ENCODE results near the gene OSM.
"Not testable (repeated sequence)": the region's sequence is repeated elsewhere in the genome, so short reads cannot be mapped to it uniquely, and the experiment has no call there.

OSM gene

DNA sequence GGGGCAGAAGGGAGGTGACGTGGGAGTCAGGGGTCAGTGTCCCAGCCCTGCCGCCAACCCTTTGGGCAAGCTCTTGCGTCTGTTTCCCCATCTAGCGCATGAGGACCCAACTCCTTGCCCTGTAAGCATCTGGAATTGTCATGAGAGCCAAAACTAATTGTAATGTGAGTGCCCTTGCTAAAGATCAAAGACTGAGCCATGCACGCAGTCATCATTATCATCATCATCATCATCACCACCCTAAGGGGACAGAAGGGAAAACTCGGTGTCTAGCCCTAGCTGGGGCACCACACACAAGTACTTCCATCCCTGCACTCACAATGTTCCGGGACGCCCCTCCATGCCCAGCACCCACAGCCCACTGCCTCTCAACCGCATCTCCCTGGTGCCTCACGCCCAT, 22.6 kb downstream of the OSM start:
- DNase-seq (ENCODE audit: low spot score) = no peak

DNA sequence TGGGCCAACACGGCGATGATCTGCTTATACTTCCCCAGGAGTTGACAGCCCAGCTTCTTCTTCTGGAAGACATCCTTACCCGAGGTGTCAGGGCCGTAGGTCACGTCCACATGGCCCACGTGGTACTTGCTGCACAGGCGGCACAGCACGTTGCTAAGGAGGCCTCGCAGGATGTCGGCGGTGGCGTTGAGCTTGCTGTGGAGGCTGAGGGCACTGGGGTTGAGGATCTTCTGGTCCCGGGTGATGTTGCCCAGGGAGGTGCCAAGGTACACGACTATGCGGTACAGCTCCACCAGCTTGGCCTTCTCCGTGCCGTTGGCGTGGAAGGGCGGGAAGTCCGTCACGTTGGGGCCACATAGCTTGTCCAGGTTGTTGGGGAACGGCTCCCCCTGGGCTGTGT, 23.0 kb downstream of the OSM start:
- no peak for DNase-seq (ENCODE audit: low spot score)

DNA sequence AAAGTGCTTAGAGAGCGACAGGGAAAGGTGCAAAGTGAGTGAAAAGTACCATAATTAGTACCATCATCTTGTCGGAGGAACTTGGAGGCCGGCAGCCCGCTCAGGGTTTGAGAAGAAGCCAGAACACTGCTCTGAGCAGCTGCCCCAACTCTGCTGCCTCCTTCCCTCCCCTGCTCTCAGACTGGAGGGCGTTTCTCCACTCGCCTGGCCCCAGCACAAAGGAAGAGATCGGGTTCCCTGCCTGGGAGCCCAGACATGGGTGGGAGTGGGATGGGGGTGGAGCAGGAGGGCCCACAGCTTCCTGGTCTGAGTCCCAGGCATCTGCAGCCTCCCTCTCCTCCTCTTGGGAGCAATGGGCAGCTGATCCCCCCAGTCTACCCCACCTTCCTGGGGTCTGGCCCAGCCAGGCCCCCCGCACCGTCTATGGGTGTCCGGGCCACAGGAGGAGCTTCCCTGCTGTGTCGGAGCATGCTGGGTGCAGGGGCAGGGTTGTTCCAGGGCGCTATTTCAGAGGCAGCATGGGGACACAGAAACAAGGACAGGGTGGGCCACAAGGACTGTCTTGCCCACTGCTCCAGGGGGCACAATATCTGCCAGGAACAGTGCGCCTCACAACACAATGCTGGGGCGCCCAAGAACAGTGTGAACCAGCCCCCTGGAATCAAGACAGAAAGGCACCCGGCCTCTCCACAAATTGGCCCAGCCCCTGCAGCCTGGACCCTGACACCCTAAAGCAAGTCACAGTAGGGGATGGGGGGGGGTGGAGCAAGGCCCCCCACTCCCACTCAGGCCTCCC, 24.9 kb downstream of the OSM start:
- no peak for DNase-seq (ENCODE audit: low spot score)

DNA sequence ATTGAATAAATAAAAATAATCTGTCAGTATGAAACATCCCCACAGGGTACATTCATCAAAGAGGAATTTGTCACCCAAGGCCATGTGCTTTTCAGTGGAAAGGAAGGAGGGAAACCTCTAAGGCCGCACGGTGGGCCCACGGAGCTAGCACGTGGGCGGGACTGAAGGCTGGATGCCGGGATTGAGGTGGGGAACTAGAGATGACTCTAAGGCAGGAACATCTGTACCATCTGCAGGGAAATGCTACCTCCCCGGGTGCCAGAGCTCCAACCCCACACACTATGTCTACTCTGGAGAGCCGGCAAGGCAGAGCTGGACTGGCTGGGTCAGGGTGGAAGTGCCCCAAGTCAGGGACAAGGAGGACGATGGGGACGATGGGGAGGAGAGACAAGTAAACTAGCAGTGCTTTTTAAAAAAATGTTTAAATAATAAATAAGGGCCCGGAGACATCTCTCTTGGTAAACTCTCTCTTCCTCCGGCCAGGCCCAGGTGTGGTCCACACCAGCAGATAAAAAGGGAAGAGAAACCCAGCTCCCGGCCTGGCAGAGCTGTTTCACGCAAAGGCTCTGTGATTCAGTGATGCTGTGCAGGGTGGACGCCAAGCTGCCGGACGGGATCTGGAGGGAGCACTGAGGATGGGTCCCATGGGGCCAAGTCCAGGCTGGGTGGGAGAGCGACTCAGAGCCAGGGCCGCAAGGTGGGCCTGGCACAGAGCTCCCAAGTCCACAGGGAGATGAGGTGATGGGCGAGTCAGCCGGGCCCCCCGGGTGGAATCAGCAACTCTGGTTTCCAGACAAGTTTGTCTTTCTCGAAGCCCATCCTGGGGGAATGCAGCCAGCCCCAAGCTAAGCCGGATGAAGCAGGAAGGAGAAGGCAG, 25.9 kb downstream of the OSM start:
- DNase-seq (ENCODE audit: low spot score) = peak; percentile 61

DNA sequence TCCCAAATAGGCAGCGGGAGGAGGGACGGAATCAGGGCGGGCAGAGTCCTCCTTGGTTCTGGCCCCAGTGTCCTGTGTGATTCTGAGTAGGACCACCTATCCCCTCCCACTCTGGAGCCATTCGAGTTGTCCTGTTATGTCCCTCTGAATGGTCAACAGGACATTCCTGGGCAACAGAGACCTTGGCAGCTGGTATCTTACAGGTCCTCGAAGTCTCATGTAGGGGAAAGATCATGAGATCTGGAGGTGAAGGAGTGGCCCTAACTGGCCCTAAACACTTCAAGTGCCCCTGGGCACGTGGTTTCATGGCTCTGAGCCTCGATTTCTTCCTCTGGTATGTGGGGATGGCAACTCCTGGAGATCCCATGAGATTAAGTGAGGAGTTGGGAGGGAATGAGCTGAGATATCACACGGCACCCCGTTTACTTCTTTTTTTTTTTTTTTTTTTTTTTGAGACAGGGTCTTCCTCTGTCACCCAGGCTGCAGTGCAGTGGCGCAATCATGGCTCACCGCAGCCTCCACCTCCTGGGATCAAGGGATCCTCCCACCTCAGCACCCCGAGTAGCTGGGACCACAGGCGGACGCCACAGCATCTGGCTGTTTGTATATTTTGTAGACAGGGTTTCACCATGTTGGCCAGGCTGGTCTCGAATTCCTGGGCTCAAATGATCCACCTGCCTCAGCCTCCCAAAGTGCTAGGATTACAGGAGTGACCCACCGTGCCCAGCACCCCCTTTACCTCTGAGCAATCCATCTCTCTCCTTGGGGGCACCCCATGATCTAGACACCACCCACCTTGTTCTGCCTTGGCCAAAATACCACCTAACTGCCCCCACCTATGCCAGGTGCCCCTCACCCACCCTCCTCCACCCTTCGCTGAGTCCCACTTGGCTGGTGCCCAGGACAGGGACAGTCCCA, 26.9 kb downstream of the OSM start:
- DNase-seq (ENCODE audit: low spot score) = no peak

DNA sequence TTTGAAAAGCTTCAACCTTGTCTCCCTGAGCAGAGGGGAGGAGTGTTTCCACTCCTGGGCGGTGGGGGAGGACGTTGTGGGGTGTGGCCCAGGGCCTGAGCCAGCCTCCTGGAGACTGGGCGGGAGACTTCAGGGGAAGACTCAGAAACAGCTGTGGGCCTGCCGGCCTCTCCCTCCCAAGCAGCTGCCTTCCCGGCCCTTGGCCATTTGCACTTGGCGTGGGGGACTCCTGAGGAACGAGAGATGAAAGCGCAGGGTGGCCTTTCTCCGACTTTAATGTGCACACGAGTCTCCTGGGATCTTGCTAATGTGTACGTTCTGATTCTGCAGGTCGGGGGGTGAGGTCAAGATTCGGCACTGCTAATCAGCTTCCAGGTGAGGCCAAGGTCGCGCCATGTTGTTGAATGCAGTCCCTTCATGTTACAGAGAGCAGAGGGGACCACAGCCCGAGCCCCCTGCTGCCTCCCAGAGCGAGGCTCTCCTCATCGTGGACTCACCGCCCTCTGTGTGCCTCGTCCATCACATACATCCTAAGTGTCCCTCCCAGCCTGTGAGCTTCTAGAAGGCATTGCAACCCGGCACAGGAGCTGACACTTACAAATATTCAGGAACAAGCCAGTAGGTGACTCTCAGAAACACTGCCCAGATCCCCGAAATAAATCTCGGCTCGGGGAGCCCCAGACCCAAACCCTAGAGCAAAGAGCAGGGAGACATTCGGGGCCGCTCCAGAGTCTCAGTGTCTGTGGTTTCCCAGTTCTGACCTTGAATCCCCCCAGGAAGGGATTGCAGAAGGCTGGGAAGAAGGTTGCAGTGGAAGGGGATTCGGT, 27.8 kb downstream of the OSM start:
- DNase-seq (ENCODE audit: low spot score) = no peak

DNA sequence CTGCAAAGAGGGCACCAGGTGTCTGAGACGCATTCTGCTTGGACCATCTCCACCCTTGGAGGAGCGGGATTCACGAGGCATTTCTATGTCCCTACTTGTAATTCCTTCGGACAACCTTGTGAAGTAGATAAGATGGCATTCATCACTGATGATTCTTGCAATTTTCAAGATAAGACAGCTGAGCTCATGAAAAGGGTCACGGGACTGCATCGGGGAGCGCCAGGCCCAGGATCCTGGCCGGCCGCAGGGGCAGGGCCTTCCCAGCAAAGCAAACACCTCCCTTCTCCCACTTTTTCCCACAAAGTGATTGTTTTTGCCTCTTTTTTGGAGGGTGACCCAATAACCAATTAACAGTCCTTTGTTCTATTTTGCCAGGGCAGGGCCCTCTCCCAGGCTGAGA, 28.5 kb downstream of the OSM start:
- DNase-seq (ENCODE audit: low spot score) = no peak

DNA sequence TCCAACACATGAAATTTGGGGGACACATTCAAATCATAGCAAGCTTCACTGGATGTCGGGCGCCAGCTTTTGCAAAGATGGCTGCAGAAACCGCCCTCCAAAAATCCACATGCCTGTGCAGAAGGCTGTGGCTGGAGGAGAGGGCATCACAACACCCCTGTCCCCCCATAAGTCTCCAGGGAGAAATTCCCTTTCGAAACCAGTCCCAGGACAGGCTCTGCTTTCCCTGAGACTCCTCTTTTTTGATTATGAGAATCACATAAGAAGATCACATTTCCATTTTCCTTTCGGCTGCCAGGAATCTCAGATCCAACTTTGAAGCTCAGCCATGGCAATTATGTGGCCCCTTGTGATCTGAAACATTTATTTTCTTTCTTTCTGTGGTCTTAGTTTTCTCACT, 29.8 kb downstream of the OSM start:
- no peak for DNase-seq (ENCODE audit: low spot score)

DNA sequence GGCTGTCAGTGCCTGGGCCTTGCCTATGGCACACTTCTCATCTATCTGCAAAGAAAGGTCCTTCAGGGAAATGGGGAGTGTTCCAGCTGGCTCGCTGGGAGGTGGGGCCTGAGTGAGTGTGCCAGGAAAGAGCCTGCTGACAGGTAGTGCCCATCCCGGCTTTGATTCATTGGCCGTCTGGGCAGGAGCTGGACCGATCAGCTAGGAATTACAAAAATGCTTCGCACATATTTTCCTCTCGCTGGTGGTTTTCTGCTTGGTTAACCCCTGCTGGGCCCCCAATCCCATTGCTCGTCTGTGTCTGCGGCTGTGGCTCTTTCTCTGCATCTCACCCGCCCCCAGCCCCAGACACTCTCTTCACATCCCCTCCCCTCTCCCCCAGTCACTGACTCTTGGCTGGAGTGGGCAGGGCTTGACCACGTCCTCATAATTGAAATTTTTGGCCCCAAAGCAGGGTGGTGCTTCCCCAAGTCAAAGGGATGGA, 30.9 kb downstream of the OSM start:
- DNase-seq (ENCODE audit: low spot score) = no peak

DNA sequence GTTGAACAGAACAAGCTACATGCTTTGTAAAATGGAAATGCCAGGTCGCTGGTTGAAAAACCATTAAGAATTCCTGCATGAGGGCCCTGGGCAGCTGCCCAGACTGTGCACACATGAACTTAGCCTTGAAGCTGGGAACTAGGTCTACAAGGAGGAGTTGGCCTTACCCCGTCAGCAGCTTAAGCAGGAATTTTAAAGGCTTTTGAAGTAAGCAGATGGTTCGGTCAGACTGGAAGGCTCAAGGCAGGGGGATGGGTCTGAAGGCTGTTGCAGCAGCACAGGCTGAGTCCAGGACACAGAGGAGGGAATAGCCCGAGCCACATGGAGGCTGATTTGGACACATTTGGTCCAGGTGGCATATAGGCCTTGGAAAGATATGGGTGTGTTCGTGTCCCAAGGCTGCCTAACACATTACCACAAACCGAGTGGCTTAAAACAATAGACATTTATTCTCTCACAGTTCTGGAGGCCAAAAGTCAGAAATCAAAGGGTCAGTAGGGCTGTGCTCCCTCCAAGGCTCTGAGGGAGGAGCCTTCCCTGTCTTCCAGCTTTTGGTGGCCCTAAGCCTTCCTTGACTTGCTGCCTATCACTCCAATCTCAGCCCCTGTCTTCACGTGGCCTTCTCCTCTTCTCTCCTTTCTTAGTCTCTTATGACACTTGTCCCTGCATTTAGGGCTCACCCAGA, 31.7 kb downstream of the OSM start:
- no peak for DNase-seq (ENCODE audit: low spot score)

DNA sequence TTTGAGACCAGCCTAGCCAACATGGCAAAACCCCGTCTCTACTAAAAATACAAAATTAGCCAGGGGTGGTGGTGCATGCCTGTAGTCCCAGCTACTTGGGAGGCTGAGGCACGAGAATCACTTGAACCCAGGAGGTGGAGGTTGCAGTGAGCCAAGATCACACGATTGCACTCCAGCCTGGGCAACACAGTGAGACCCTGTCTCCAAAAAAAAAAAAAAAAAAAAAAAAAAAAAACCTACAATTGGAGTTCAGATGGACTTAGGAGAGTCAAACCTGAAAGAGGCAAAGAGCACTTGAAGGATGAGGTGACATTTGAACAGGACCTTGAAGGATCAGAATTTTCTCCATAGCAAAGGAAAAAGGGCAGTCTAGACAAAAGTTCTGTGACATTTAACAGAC, 32.3 kb downstream of the OSM start:
- not testable (repeated sequence) for DNase-seq (ENCODE audit: low spot score)

DNA sequence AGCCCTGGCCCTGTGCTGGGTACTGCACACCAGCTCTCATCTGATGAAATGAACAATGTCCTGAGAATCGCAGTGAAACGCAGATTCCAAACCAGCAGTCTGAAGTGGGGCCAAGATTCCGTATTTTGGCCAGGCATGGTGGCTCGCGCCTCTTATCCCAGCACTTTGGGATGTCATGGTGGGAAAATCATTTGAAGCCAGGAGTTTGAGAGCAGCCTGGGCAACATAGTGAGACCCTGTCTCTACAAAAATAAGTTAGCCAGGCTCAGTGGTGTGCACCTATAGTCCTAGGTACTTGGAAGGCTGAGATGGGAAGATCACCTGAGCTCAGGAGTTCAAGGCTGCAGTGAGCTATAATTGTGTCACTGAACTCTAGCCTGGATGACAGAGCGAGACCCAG, 33.1 kb downstream of the OSM start:
- no peak for DNase-seq (ENCODE audit: low spot score)

DNA sequence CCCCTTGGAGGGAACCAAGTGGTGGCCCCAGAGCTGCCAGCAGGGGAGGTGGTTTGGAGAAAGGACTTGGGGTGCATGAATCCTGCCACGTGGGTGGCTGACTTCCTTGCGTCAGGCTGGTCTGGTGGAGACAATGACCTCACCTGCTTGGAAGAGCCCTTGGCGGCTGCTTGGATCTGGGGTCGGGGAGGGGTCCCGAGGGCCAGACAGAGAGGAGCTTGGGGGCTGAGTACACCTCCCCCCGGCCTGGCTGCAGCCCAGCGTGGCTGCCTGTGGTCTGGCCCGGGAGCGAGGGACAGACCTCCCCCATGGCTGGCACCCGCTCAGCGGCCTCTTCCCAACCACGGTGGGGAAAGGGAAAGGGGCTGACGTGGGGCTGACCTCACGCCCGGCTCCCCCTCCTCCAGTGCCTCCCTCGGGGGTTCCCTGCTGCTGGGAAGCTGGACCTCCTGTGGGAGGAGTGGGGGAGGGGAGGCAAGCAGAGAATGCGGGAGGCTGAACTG, 33.9 kb downstream of the OSM start:
- DNase-seq (ENCODE audit: low spot score) = no peak

DNA sequence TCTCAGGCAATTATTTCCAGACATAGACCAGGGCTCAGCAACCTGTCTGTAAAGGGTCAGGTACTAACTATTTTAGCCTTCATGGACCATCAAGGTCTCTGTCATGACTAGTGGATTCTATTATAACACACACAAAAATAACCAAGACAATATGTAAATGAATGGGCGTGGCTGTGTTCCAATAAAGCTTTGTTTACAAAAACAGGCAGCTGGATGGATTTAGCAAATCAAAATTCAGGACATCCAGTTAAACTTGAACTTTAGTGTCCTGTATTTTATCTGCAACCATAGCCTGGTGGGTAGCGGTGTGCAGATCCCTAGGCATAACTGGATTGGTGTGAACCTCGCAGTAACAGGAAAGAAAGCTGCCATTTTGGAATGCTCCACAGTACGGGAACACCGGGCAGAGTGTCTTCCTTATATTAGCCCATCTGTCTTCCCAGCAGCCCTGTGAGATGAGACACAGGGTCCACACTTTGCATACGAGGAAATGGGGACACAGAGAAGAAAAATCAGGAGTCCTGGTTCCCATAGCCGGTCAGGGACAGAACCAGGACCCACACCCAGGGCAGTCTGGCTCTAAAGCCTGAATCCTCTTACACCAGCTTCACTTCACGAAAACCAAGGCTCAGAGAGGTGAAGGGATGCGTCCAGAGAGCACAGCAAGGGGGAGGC, 35.7 kb downstream of the OSM start:
- DNase-seq (ENCODE audit: low spot score) = no peak

DNA sequence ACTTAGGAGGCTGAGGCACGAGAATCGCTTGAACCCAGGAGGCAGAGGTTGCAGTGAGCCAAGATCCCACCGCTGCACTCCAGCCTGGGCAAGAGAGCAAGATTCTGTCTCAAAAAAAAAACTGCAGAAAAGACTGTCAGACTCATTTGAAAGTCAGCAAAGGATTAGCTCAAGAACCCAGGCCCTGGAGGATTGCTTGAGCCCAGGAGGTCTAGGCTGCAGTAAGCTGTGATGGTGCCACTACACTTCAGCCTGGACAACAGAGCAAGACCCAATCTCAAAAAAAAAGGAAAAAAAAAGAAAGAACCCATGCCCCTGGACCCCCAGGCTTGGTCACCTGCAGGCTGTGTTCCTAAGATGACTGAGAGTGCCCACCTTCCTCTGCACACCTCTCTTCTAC, 36.3 kb downstream of the OSM start:
- no peak for DNase-seq (ENCODE audit: low spot score)

DNA sequence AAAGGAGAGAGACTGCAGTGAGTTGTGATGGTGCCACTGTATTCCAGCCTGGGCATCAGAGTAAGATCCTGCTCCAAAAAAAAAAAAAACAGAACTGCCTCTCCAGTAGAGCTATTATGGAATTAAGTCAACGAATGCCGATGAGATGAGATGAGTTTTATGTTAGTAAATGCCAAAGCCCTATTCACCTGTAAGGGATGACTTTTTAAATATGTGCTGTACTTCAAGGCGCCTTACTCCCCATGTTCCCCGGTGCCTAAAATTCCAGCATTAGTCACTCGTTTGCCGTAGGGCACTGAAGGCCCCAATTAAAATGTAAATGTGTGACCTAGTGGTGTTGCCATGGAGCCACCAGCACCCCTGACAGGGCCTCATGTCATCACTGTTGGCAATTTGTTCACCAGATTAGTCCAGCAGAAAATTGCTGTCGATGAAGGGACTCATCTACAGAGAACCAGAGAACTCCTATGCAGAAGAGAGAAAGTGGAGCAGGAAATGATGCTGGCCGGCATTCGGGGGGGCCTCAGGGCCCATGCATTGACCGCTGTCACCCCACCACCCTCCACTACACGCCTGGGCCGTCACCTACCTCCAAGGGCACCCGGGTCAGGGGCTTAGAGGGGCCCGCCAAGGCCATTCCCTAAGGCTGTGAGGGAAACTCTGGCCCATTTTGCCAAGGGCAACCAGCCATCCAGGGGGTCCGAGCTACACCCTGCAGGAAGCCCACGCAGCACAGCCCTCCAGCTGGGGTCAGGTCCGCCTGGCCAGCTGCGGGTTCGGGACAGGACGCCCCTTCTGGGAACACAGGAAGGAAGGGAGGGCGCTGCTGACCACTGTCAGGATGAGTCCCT, 37.9 kb downstream of the OSM start:
- no peak for DNase-seq (ENCODE audit: low spot score)

DNA sequence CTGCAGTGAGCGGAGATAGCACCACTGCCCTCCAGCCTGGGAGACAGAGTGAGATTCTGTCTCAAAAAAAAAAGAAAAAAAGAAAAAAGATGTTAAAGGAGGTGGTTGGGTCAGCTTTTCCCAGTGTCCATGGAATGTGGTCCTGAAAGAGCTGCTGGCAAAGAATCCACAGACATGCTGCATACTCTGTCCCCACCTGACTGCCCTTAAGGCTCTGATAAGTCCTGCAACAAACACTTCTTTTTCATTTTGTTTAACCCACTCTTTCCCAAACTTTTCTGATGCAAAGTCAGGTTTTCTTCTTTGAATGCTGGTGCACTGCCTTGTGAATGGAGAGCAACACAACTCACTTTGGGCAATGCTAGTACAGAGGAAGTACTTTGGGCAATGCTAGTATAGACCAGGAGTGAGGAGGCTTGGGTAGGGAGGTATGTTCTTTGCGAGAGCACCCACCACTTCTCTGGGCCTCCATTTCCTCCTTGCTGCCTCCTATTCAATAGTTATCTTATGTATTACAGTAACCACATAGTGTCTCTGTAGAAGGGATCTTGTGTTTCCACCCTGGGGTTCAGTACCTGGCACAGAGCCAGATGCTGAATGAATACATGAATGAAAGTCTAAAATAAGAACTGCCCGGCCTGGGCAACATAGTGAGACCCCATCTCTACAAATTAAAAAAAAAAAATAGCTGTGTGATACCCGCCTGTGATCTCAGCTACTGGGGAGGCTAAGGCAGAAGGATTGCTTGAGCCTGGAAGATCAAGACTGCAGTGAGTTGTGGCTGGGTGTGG, 39.0 kb downstream of the OSM start:
- DNase-seq (ENCODE audit: low spot score) = no peak

DNA sequence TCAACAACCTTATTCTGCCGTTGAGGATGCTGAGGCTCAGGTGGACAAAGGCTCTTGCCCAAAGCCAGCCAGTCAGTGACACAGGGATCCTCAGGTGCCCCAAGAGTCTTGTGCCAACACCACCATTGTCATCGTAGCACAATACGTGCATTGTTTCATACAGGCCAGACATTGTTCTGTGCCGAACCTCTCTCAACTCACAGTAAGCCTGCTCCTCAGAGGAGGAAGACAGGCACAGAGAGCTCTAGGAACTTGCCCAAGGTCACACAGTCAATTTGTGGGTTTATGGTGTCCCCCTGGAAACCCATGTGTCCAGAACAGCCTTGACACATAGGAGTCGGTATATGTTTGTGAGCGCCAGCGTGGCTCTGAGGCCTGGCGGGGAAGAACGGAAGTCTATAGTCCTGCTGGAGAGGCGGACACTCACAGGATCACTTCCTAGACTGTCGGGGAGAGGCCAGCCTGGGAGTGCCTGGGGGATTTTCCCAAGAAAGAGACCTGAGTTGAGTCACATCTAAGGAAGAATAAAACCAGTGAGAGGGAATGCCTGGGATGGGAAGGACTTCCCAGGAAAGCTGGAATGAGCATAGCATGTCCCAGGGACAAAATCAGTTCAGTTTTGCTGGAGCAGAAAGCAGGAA, 40.3 kb downstream of the OSM start:
- no peak for DNase-seq (ENCODE audit: low spot score)

Measured in germinal center (tissue), 1 donor.